Measurements from ENCODE around the gene FRMD3.

GRCh38 chr9:83242066-83242465, 296.1 kb downstream of the FRMD3 start:
- TF ChIP-seq CTCF (IDR thresholded peaks at IDR 0.05) = no peak
- no peak for TF ChIP-seq POLR2A (IDR thresholded peaks at IDR 0.05)

All from body of pancreas (tissue), 4 donors.